ENCODE data around the gene SECISBP2.
A peak's percentile ranks its signal among the peaks of the same experiment; 100 is the strongest.

Gene SECISBP2

DNA sequence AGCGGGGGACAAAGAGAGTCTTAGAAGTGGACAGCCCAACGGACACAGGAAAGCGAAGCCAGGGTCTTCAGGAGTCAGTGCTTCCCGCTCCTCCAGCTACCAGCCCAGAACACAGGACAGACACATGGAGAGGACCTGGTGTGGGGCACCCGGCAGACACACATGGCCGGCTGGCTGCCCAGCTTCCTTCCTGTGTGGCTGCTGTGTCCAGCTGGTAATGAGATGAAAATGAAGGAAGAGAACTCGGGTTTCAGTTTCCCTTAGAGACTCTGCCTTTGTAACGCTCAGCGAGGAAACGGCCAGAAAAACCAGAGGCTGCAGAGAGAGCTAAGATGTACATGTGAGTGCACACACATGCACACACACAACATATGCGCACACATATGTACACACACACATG, 87.5 kb downstream of the SECISBP2 start:
- no peak for DNase-seq (ENCODE audit: low read depth in 2 of 2)

DNA sequence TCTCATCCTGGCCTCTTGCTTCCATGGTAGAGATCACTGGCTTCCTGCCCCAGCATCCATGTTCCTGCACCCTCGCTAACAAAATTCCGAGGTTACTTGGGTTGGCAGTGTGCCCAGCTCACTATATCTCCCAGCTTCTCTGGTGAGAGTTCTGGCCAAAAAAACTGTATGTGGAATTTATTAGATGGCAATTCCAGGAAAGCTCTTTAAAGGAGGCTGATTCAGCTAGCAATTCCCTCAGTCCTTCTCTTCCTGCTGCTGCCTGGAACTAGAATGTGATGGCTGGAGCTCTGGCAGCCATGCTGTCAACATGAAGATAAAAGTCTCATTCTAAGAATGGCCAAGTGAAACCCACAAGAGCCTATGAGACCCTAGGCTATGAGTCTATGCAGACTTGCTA, 88.8 kb downstream of the SECISBP2 start:
- DNase-seq (ENCODE audit: low read depth in 2 of 2): no peak

- DNase-seq (ENCODE audit: low read depth in 2 of 2): peak in 1 of 2 donors; percentile 53
Observed at GRCh38 chr9:89408628-89409101, 90.4 kb downstream of the SECISBP2 start.
